ENCODE results near the gene ZRANB2.

ZRANB2 gene

DNA sequence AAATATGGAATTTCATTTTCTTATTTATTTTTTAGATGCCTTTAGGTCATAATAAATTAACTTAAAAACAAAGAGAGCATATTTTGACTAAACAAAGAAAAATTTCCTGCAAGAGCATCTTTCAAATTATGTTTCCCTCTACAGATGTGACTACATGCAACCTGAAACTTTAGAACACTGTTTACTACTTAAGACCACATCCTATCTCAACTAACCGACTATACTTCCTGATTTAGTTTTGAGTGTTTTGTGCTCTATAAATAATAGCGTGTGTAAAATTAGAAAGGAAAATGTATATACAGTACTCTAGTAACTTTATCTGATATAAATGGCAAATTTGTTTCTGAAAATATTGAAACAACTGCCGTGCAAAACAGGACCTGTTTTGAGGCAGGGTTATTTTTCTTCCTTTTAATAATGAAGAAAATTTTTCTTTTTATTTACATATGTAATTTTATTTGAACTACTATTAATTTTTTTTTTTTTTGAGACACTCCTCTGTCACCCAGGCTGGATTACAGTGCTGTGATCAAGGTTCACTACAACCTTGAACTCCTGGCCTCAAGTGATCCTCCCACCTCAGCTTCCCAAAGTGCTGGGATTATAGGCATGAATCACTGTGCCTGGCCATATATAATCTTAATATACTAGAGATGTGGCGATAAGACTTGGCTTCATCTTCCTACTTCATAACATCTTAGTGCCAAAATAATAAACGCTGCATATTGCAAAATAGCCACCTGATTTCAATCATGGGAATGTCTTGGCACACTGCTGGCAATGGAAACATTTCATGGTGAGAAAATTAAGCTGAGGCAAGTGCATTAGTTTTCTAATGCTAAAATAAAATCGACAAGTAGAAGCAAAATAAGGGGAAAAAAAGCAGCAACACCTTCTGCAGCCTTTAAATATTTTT, 12.3 kb downstream of the ZRANB2 start:
- no peak for DNase-seq (ENCODE audit: low spot score)

DNA sequence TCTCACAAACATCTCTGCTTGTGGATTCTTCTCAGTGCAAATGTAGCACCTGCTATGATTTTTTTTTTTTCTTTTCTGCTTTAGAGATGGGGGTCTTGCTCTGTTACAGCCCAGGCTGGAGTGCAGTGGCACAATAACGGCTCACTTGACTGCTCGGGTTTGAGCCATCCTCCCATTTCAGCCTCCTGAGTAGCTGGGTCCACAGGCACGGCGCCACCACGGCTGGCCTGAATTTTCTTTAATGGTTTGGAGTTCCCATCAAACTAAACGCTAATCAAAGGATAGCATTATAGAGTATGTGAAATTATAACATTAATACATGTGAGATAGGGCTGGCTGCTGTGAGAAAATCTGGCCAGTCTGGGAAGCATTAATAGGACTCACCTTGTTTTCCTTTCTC, 26.0 kb downstream of the ZRANB2 start:
- no peak for DNase-seq (ENCODE audit: low spot score)

DNA sequence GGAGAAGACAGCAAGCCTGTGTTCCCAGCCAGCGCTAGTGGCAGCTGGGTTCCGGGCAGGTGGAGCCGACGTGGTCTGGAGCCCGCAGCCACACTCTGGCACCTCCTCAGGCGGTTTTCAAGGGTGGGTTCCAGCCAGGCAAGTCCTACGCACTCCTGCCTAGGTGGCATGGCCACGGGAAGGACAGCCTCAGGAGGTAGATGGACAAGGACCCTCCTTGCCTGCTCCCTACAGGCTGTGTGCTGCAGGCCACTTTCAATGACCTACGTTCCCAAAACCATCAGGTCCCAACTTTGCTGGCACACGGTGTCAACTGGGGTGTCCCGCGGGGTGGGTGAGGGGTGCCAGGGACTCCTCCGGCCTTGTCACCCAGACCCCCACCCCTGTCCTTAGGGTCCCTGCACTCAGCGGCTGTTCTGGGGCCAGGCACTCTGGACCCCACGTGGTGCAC, 26.5 kb downstream of the ZRANB2 start:
- DNase-seq (ENCODE audit: low spot score), result no peak

DNA sequence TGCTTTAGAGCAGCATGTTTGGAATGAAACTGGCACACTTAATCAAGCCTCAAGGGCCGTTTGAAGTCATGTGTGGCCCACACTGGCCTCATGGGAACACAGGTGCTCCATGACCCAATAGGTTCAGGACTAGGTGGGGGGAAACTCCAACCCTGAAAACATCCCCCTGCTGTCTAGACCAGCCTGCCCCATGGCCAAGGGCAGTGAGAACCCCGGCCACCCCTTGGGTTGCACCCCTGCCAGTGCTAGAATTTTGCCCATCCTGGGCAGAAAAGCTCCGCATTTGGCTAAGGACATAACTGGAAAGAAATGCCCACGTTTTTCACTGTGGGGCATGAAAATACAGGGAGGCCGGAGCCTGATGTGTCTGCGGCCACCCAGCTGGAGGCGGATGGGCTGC, 27.1 kb downstream of the ZRANB2 start:
- no peak for DNase-seq (ENCODE audit: low spot score)

DNA sequence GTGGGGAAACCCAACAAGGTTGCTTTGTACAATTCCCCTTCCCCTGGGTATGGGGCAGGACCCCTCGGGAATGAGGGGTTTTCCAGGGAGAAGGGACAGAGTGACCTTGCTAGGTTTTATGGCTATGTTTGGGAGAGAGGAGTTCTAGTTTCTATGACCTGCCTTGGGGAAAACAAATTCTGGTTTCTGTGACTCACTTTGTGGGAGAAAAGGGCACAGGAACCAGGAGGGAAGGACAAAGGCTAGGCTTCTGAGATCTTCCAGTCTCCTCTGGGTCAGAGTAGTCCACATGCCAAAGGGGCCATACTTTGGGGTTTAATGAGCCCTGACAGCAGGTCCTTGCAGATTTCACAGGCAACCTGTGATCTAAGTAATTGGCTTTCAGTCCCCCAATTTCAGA, 27.7 kb downstream of the ZRANB2 start:
- no peak for DNase-seq (ENCODE audit: low spot score)

DNA sequence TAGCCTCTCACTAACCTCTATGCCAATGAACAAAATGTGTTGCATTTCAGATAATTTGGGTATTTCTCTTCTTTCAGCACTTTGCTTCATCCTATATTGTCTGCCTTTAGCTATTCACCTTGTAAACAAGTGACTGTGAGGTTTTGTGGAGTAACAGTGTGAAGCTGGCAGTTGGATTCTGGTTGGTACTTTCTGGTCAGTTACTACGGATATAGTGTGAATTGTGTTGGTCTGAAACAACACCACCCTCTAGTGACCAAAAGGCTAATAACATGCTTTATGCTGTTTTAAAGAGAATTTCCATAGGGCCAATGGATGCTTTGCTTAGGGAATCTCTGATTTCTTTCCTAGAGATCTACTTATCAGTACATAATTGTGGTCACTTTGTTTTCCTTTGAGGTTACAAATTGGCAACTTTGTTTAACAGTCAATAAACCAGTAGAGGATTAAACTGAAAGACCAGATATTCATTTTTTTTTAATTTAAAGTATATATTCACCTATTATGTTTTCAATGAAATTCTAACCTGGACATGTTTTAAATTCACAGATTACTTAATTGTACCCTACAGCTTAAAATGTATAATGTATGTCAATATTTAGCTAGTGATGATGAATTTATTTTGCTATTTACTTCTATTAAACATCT, 30.8 kb downstream of the ZRANB2 start:
- no peak for DNase-seq (ENCODE audit: low spot score)

DNA sequence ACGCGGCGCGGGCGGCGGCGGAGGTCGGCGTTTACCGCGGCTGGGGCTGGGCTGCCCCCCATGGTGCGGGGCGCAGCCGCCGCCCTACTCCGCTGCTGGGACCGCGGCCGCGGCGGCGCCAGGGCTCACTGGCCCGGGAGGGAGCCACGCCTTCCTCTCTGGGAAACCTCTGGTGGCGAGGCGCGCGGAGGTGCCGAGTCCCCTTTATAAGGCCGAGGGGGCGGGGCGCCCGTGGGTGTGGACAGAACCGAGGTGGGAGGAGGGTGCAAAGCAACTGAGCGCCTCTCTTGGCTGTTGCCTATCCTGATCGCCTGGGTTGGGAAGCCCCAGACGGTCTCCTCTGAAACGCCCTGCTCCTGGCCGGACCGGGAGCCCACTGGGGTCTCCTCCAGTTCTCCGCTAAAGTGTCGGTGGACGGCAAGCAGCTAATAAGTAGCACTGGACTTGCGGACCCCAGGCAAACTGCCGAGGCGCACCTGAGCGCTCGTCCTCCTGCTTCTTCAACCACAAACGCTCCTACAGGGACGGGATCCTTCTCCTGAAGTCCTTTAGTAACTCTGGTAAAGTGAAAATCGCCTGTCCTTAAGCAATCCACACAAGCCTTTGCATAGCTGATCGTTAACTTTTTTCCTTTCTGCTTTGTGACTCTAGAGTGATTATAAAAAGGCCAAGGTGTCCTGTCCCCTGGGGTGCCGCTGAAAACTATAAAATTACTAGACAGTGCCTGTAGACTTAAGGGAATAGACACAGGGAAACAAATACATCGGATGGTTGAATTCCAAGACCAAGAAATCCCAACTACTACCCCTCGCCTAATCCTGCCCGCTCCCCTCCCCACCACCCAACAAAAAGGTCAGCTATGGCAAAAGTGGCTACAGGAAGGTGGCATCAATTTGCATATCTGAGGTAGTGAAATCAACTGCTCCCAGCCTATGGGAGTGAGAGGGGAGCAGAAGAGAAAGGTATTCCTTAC, 32.9 kb downstream of the ZRANB2 start, which contains the start of gene PTGER3:
Gene PTGER3, minus strand, starts transcription at position 182 of the 973 bp plus-strand sequence. CDS start 239 bp downstream, outside the sequence.
- peak; percentile 79 for DNase-seq (ENCODE audit: low spot score)

DNA sequence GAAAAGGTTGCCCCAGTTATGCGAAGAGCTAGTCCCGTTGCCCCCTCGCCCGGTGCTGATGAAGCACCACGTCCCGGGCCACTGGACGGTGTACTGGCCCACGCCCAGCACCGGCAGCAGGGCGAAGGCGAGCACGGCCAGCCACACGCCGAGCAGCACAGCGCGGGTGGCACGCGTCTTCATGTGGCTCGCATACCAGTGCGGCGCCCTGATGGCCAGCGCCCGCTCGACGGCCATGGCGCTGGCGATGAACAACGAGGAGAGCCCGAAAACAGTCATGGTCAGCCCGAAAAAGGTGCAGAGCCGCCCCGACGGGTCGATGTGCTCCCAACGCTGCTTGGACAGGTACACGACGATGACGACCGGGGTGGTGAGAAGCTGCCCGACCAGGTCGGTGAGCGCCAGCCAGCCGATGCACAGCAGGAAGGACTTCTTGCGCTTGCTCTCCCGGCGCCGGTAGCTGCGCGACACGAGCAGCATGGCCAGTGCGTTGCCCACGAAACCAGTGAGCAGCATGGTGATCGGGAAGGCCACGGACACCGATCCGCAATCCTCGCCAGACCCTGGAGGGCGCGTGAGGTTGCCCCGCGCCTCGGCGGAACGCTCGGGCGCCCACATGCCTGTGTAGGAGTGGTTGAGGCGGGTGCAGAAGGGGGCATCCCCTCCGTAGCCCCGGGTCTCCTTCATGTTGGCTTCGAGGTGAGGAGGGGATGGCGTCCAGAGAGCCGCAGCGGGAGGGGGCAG, 33.8 kb downstream of the ZRANB2 start:
- peak; percentile 58 for DNase-seq (ENCODE audit: low spot score)

DNA sequence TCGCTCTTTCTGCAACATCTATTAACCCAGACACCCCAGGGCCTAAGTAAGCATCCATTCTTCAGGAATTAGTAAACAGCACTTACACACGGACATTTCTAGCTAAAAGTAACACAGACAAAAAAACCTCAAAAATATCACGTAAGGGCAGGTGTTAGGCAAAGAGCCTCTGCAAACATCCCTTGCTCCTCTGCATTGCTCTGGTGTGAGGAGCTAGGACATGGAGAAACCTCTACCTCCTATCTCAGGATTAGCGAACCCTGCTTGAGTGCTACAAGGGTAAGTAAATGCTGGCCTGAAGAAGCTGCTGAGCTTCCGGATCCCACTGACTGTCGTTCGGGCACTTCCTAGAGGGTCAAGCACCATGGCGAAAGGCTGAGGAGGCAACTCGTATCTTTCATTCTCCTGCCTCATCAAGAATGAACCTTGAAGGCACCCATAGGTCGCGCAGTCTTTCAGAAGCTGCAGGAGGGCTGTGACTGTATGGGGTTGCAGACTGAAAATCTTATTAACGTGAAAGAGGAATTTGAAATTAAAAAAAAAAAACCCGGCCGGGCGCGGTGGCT, 35.3 kb downstream of the ZRANB2 start:
- DNase-seq (ENCODE audit: low spot score), result no peak

DNA sequence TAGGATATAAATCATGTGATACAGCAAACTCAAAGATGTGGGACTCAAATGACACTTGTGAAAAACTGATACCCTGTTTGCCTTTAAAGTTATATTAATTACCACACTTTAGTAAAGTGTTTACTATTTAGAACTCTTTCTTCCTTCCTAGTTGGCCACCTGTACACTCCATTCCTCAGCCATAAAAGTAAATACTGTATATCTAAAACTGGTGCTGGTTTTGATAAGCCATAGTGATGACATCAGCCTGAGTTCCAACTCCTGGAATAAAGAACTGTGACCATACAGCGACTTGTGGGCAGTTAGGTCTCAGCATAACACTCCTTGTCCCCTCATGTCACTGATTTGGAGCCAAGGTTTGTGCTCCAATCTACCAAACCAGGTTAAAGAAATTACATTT, 36.0 kb downstream of the ZRANB2 start:
- DNase-seq (ENCODE audit: low spot score), result no peak

DNA sequence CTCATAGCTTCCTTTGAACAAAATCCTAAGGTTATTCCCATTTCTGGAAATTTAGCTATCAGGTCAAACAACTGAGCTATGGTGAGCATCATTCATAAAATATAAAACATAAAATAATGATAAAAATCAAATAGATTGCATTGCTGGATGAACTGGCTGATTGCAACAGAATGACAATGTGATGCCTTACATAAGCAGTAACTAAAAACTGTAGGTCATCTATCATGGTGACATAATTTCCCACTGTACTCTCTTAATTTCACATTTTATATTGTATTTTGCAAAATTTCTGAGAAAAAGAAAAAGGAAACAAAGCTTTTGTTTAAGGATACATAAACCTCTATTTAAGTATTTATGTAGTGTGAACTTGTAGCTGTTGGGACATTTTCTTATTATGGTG, 37.8 kb downstream of the ZRANB2 start:
- no peak for DNase-seq (ENCODE audit: low spot score)

DNA sequence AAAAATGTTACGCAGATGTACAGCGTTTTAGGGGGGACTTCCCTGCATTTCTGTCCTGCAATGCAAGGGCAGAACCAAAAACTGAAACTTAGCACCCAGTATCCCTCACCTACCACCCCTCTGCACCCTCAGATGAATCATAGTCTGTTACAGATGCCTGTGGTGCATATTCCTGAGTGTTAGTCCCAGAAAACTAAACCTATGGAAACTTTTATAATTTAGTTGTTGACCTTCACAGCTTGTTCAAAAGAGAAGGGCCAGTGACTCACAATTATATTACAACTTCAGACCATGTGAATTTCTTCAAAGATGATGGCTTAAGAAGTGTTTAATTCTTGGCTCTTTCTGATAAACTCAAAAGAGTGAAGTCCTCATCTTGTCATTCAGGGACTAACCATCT, 39.0 kb downstream of the ZRANB2 start:
- no peak for DNase-seq (ENCODE audit: low spot score)

DNA sequence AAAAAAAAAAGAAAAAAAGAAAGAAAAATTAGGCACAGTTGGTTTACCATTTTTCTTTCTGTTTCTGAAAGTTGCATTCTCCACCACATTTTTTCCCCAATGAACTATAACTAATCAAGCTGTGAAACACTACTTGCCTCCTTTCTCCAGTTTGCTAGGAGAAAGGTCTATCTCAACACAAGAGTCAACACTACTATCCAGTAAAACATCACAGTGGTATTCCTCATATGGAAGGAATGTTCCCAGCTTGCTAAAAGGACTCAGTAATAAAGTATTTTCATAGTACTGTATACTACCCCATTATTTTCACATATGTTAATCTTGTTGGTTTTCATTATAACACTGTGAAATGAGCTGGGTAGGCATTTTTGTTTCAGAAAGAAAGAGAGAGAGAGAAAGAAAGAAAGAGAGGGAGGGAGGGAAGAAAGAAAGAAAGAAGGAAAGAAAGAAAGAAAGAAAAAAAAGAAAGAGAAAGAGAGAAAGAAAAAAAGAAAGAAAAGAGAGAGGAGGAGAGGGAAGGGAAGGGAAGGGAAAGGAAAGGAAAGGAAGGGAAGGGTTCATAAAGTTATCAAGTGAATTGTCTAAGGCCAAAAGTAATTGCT, 41.1 kb downstream of the ZRANB2 start:
- DNase-seq (ENCODE audit: low spot score), result no peak

DNA sequence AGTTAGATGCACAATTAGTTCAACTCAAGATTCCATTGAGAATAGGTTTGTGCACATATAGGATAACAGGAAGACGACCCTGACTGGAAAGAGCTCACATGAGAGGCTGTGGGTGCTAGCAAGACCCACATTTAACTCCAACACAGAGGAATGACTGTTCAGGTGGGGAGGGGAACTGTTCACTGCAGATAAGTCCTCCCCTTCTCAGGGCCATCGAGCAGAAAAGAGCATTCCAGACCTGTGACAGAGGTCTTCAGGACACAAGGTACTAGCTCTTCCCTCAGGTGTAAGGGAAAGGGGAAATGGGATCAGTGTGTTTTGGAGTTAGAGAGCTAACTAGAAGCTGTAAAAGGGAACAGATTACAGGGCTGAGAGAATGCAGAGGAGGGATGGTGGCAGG, 41.9 kb downstream of the ZRANB2 start:
- no peak for DNase-seq (ENCODE audit: low spot score)

DNA sequence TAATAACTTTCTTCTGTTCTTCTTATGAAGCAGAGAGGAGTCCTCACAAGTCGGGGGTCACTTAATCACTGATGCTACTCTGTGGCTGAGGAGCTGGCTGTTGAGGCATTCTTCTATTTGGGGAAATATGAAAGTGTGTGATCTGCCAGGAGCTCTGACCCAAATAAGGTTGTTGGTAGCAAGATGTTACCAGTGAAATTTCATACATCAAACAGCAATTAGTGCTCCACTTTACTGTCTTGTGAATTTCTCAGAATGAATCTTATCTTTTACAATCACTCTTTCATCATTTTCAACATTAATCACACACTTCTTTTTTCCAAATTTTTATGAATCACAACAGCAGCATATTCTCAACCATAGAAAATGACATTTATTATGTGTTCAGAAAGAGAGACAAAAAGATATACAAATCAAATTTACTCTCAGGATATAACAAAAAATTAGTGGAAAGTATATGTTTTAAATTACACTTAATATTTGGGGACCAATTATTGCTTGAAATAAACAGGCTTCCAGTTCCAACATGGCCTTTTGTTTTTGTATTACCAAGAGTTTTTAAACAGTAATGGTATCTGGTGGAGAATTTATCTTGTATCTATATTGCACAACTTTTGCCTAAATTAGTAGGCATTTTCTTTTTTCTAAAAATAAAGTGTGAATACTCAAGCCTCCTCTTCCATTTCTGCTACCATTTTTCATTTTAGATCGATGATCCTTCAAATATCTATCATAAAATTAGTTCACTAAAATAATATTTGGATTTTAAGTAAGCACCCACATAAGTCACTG, 42.8 kb downstream of the ZRANB2 start:
- DNase-seq (ENCODE audit: low spot score), result no peak

DNA sequence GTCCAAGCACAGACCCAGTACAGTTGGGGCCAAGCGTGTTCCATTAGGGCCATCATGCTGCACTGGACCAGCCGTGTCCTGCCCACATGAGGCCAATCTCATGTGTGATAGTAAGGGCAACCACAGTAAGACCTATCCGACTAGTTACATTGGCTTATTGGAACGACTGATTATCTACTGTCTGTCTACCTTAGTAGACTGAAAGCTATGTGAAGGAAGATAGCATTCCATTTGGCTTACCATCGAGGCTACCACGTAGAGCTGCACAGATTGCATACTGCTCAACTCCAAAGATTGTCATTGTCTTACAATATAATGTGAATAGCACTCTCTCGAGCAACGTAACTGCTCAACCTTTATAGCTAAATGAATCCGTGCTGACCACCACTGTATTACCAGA, 43.8 kb downstream of the ZRANB2 start:
- no peak for DNase-seq (ENCODE audit: low spot score)

DNA sequence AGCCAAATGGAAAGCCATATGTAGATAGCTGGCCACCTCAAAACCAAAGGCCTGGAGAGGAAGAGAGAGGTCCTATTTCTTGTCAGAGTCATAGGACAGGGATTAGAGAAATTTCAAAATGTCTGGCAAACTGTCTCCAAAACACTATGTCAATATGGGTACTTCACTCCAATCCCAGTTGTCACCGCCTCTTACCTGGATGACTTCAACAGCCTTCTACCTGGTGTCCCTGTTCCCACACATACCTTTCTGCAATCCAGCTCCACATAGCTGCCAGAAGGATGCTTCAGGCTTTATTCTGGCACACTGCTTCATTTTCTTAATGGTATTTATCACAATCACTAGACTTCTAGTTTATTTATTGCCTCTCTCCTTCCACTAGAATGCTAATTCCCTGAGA, 47.7 kb downstream of the ZRANB2 start:
- DNase-seq (ENCODE audit: low spot score), result no peak

DNA sequence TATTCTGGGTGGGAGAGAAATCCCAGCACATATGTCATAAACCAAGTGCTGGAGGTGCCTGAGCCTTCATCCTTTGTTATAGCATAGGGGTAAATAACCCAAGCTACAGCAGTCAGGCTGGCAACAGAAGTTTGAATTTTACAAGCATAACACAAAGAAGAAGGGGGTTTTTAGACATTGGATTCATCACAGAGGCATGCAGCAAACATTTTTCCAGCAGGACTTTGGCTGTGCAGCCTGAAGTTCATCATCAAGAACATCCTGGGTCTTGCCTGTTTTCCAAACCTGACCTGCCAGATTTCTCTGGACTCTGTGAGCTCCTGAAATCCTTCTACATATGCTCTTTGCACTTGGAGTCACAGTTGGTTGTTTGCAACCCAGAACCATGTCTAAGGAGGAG, 49.4 kb downstream of the ZRANB2 start:
- DNase-seq (ENCODE audit: low spot score), result no peak

DNA sequence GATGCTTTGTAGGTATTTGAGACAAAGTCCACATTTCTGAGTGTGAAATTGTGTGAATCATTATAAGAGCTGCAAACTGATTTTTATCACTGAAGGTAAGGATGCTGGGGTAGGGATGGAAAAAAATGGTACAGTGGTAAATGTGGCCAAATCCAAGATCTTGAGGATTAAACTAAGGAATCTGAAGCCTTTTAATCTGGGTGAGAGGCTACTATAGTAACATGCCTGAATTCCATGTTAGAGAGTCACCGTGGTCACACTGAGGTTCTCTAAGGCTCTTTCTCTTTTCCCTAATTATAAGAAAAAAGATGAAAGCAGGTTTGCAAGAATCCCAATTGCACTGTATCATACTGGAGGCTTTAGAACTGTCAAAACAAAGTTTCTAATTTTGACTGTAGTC, 50.8 kb downstream of the ZRANB2 start:
- no peak for DNase-seq (ENCODE audit: low spot score)

DNA sequence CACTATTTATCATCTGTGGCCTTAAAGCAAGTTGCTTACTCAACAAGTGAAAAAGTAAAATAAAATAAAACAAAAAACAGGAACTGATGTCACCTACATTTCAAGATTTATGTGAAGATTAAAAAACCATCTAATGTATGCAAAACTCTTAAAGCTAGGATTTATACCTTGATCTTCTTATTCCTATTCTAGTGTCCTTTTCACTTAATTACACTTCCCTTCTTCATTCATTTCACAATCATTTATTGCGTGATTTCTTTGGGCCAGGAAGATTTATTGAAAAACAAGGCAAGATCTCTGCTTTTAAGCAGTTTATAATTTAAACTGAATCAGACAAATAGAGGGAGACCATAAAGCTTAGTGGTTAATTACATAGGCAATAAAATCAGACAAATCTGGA, 51.9 kb downstream of the ZRANB2 start:
- no peak for DNase-seq (ENCODE audit: low spot score)
